Tibial artery (tissue), 4 donors: Measurements from ENCODE around the gene RTN4RL2.
A peak's percentile ranks its signal among the peaks of the same experiment; 100 is the strongest.

Experiments
- DNase-seq, 2 donors: peaks; one replicate each; pipeline ENCODE4 v3.0.0-alpha.2; 2019
- H3K27ac ChIP-seq, 2 donors: fragments of 200-600 bp; sonication (generic) in 1 of 2; 1 replicate in 1 of 2; 2 replicates in 1 of 2; pipeline ENCODE4 v1.5.1; 2018 to 2019; ENCODE audit warnings: mild to moderate bottlenecking in 1 of 2
- H3K27me3 ChIP-seq, 2 donors: fragments of 200-600 bp; sonication (generic) in 1 of 2; one replicate each; pipeline versions ENCODE4 v1.5.1 to v1.6.0; 2016 to 2019
- H3K36me3 ChIP-seq, 3 donors: fragments of 200-600 bp; sonication (generic) in 2 of 3; one replicate each; pipeline ENCODE4 v1.5.1; 2016 to 2019; ENCODE audit warnings: mild to moderate bottlenecking in 2 of 3
- H3K4me1 ChIP-seq, 4 donors: fragments of 200-600 bp; sonication (generic) in 2 of 4; 1 replicate in 3 of 4; 2 replicates in 1 of 4; pipeline ENCODE4 v1.5.1; 2016 to 2019
- H3K4me3 ChIP-seq, 2 donors: fragments of 200-600 bp; sonication (generic) in 1 of 2; 1 replicate in 1 of 2; 2 replicates in 1 of 2; pipeline ENCODE4 v1.5.1; 2018 to 2019; ENCODE audit warnings: mild to moderate bottlenecking in 2 of 2
- H3K9me3 ChIP-seq, 3 donors: fragments of 200-600 bp; sonication (generic) in 1 of 3; one replicate each; pipeline ENCODE4 v1.5.1; 2016 to 2019
- CTCF ChIP-seq, 2 experiments: fragments of 200-600 bp in 1 of 2; fragments of 450-650 bp in 1 of 2; IDR thresholded peaks; one replicate each; pipeline ENCODE4 v1.5.1; 2017 to 2019; ENCODE audit warnings: antibody characterized with exemption in 2 of 2, mild to moderate bottlenecking in 1 of 2, moderate library complexity in 1 of 2
- intact Hi-C: fragments of 100-400 bp; cut with DNase I; formaldehyde crosslinking; loops from one replicate; pipeline ENCODE4 v1.15.0; 2023; ENCODE audit warnings: low total_unique reads

Gene RTN4RL2

GRCh38 chr11:57500515-57500914, 40.2 kb downstream of the RTN4RL2 start:
- intact Hi-C loops = no loop called here
- no peak for TF ChIP-seq CTCF (IDR thresholded peaks at IDR 0.05)
- H3K4me3 ChIP-seq = no peak overlapping the region
- peaks cover 0 to 21% (median 3%) of the 10 kb centered on the region in 3 donors for H3K36me3 ChIP-seq
- peak overlapping the region; percentile 79 to 82 for H3K27ac ChIP-seq
- no peak for DNase-seq
- peaks cover 11 to 19% (median 14%) of the 10 kb centered on the region in 4 donors for H3K4me1 ChIP-seq
- no peaks in the 10 kb centered on the region for H3K9me3 ChIP-seq
- H3K27me3 ChIP-seq = no peaks in the 10 kb centered on the region

- Histone ChIP-seq H3K27ac (peak overlapping the region; percentile 79 to 82), H3K36me3 (peaks cover 0 to 17% (median 1%) of the 10 kb centered on the region in 3 donors), H3K9me3 (no peaks in the 10 kb centered on the region), H3K4me1 (peaks cover 11 to 19% (median 14%) of the 10 kb centered on the region in 4 donors), H3K4me3 (no peak overlapping the region), H3K27me3 (no peaks in the 10 kb centered on the region)
- intact Hi-C loops = no loop called here
- TF ChIP-seq CTCF (IDR thresholded peaks at IDR 0.05) = no peak
- DNase-seq = no peak
Observed at GRCh38 chr11:57500926-57501325, 40.6 kb downstream of the RTN4RL2 start.

GRCh38 chr11:57501953-57502352, 41.6 kb downstream of the RTN4RL2 start:
- DNase-seq = no peak
- TF ChIP-seq CTCF (IDR thresholded peaks at IDR 0.05) = no peak
- no peak overlapping the region for H3K4me3 ChIP-seq
- H3K36me3 ChIP-seq = peaks cover 0 to 14% (median 0%) of the 10 kb centered on the region in 3 donors
- no peaks in the 10 kb centered on the region for H3K27me3 ChIP-seq
- H3K9me3 ChIP-seq = no peaks in the 10 kb centered on the region
- H3K27ac ChIP-seq = peak overlapping the region in 1 of 2 donors; percentile 26
- peaks cover 11 to 19% (median 14%) of the 10 kb centered on the region in 4 donors for H3K4me1 ChIP-seq
- intact Hi-C loops = no loop called here

- Histone ChIP-seq H3K4me3 (no peak overlapping the region), H3K4me1 (peaks cover 11 to 19% (median 14%) of the 10 kb centered on the region in 4 donors), H3K27ac (peak overlapping the region in 1 of 2 donors; percentile 26), H3K27me3 (no peaks in the 10 kb centered on the region), H3K9me3 (no peaks in the 10 kb centered on the region), H3K36me3 (peaks cover 0 to 14% (median 0%) of the 10 kb centered on the region in 3 donors)
- intact Hi-C loops = no loop called here
- no peak for TF ChIP-seq CTCF (IDR thresholded peaks at IDR 0.05)
- no peak for DNase-seq
Observed at GRCh38 chr11:57502376-57502775, 42.0 kb downstream of the RTN4RL2 start.

GRCh38 chr11:57502870-57503269, 42.5 kb downstream of the RTN4RL2 start:
- Histone ChIP-seq H3K4me3 (no peak overlapping the region), H3K27ac (no peak overlapping the region), H3K4me1 (peaks cover 11 to 19% (median 14%) of the 10 kb centered on the region in 4 donors), H3K27me3 (no peaks in the 10 kb centered on the region), H3K36me3 (peaks cover 0 to 14% (median 0%) of the 10 kb centered on the region in 3 donors), H3K9me3 (no peaks in the 10 kb centered on the region)
- intact Hi-C loops = no loop called here
- DNase-seq = no peak
- TF ChIP-seq CTCF (IDR thresholded peaks at IDR 0.05) = no peak

GRCh38 chr11:57504511-57504910, 44.2 kb downstream of the RTN4RL2 start:
- intact Hi-C loops = no loop called here
- H3K27ac ChIP-seq = no peak overlapping the region
- TF ChIP-seq CTCF (IDR thresholded peaks at IDR 0.05) = no peak
- no peaks in the 10 kb centered on the region for H3K27me3 ChIP-seq
- peaks cover 0 to 14% (median 0%) of the 10 kb centered on the region in 3 donors for H3K36me3 ChIP-seq
- no peaks in the 10 kb centered on the region for H3K9me3 ChIP-seq
- DNase-seq = no peak
- H3K4me1 ChIP-seq = peaks cover 4 to 8% (median 7%) of the 10 kb centered on the region in 4 donors
- no peak overlapping the region for H3K4me3 ChIP-seq
